ENCODE data around the gene CD300A. TPM values are rescaled to one million over a fixed set of nuclear protein-coding genes. Genes with fewer than 3 reads are reported as not detected.

The CD300A gene
- total and polyA plus RNA-seq, 2 donors (not counting 1 experiment from before 2014, with no cell fraction given) = not detected

GRCh38 chr17:74530831-74531150 is 64.4 kb downstream of the CD300A start:
- H3K9me3 ChIP-seq (ENCODE audit: control insufficient read depth, insufficient read depth, low read depth, low read length) = no peaks in the 10 kb centered on the region
- no peak overlapping the region for H3K4me3 ChIP-seq (replicated peaks in 1 of 4; ENCODE audit: control extremely low read depth in 1 of 4, insufficient read depth in 1 of 4, low read depth in 3 of 4, low read length in 4 of 4)
- no peaks in the 10 kb centered on the region for H3K27me3 ChIP-seq (ENCODE audit: control insufficient read depth, insufficient read depth, low read length)
- no peaks in the 10 kb centered on the region for H3K79me2 ChIP-seq (ENCODE audit: control insufficient read depth, insufficient read depth, low read length)
- DNase-seq (ENCODE audit: low read depth in 2 of 2) = no peak
- H4K20me1 ChIP-seq (ENCODE audit: control insufficient read depth, extremely low read depth, insufficient read depth, low read length) = no peaks in the 10 kb centered on the region
- no peak for TF ChIP-seq EZH2 (IDR thresholded peaks at IDR 0.05; ENCODE audit: low read length, missing control alignments)
- no peak for TF ChIP-seq CTCF (conservative IDR thresholded peaks at IDR 0.05 in 1 of 2, IDR thresholded peaks at IDR 0.05 in 1 of 2; ENCODE audit: low read depth in 1 of 2, low read length in 2 of 2)
- no peaks in the 10 kb centered on the region for H3K4me1 ChIP-seq (ENCODE audit: control insufficient read depth, extremely low read depth, insufficient read depth, low read length)
- H3K27ac ChIP-seq (ENCODE audit: insufficient read depth, low read length) = no peak overlapping the region
- no peak overlapping the region for H3K4me2 ChIP-seq (ENCODE audit: extremely low read depth, insufficient read depth, low read length)
- no peak overlapping the region for H3K9ac ChIP-seq (ENCODE audit: insufficient read depth, low read length)
- no peaks in the 10 kb centered on the region for H3K36me3 ChIP-seq (ENCODE audit: control insufficient read depth, insufficient read depth, low read length)
- no peak overlapping the region for H2AFZ ChIP-seq (ENCODE audit: low read length)

GRCh38 chr17:74531231-74531761 is 64.9 kb downstream of the CD300A start, which contains the start of gene CD300LB:
TSS of gene CD300LB (minus strand) at chr17:74531475. CDS start at chr17:74531350, 125 bp downstream.
- Histone ChIP-seq H3K4me1 (ENCODE audit: control insufficient read depth, extremely low read depth, insufficient read depth, low read length) (no peaks in the 10 kb centered on the region), H4K20me1 (ENCODE audit: control insufficient read depth, extremely low read depth, insufficient read depth, low read length) (no peaks in the 10 kb centered on the region)
- no peak for TF ChIP-seq EZH2 (IDR thresholded peaks at IDR 0.05; ENCODE audit: low read length, missing control alignments)
- TF ChIP-seq CTCF (conservative IDR thresholded peaks at IDR 0.05 in 1 of 2, IDR thresholded peaks at IDR 0.05 in 1 of 2; ENCODE audit: low read depth in 1 of 2, low read length in 2 of 2) = no peak

GRCh38 chr17:74532115-74532514 is 65.7 kb downstream of the CD300A start:
- H3K4me3 ChIP-seq (replicated peaks in 1 of 4; ENCODE audit: control extremely low read depth in 1 of 4, insufficient read depth in 1 of 4, low read depth in 3 of 4, low read length in 4 of 4) = no peak overlapping the region
- TF ChIP-seq EZH2 (IDR thresholded peaks at IDR 0.05; ENCODE audit: low read length, missing control alignments) (no peak), CTCF (conservative IDR thresholded peaks at IDR 0.05 in 1 of 2, IDR thresholded peaks at IDR 0.05 in 1 of 2; ENCODE audit: low read depth in 1 of 2, low read length in 2 of 2) (no peak)
- no peaks in the 10 kb centered on the region for H3K27me3 ChIP-seq (ENCODE audit: control insufficient read depth, insufficient read depth, low read length)
- no peak for DNase-seq (ENCODE audit: low read depth in 2 of 2)
- H2AFZ ChIP-seq (ENCODE audit: low read length) = no peak overlapping the region
- no peaks in the 10 kb centered on the region for H3K79me2 ChIP-seq (ENCODE audit: control insufficient read depth, insufficient read depth, low read length)
- no peak overlapping the region for H3K9ac ChIP-seq (ENCODE audit: insufficient read depth, low read length)
- H3K4me2 ChIP-seq (ENCODE audit: extremely low read depth, insufficient read depth, low read length) = no peak overlapping the region
- H3K9me3 ChIP-seq (ENCODE audit: control insufficient read depth, insufficient read depth, low read depth, low read length) = no peaks in the 10 kb centered on the region
- no peaks in the 10 kb centered on the region for H3K4me1 ChIP-seq (ENCODE audit: control insufficient read depth, extremely low read depth, insufficient read depth, low read length)
- no peaks in the 10 kb centered on the region for H4K20me1 ChIP-seq (ENCODE audit: control insufficient read depth, extremely low read depth, insufficient read depth, low read length)
- no peaks in the 10 kb centered on the region for H3K36me3 ChIP-seq (ENCODE audit: control insufficient read depth, insufficient read depth, low read length)
- no peak overlapping the region for H3K27ac ChIP-seq (ENCODE audit: insufficient read depth, low read length)

More at GRCh38 chr17:74531231-74531761, 64.9 kb downstream of the CD300A start, which contains the start of gene CD300LB:
- H3K27ac ChIP-seq (ENCODE audit: insufficient read depth, low read length) = no peak within 1 kb of the TSS
- H2AFZ ChIP-seq (ENCODE audit: low read length) = no peak within 1 kb of the TSS
- no peak for DNase-seq (ENCODE audit: low read depth in 2 of 2)
- no peaks in the 10 kb centered on the region for H3K27me3 ChIP-seq (ENCODE audit: control insufficient read depth, insufficient read depth, low read length)
- no peaks in the 10 kb centered on the region for H3K79me2 ChIP-seq (ENCODE audit: control insufficient read depth, insufficient read depth, low read length)
- H3K36me3 ChIP-seq (ENCODE audit: control insufficient read depth, insufficient read depth, low read length) = no peaks in the 10 kb centered on the region
- no peak within 1 kb of the TSS for H3K9ac ChIP-seq (ENCODE audit: insufficient read depth, low read length)
- H3K4me2 ChIP-seq (ENCODE audit: extremely low read depth, insufficient read depth, low read length) = no peak within 1 kb of the TSS
- H3K4me3 ChIP-seq (replicated peaks in 1 of 4; ENCODE audit: control extremely low read depth in 1 of 4, insufficient read depth in 1 of 4, low read depth in 3 of 4, low read length in 4 of 4) = no peak within 1 kb of the TSS
- H3K9me3 ChIP-seq (ENCODE audit: control insufficient read depth, insufficient read depth, low read depth, low read length) = no peaks in the 10 kb centered on the region

Other genes starting within 250 kb of the CD300A start
- gene DNAI2, start 192.4 kb upstream of the CD300A start, total RNA-seq = not detected in 2 replicates
- gene DNAI2, start 192.4 kb upstream of the CD300A start, polyA plus RNA-seq = not detected in 2 replicates
- gene KIF19, start 140.4 kb upstream of the CD300A start, total RNA-seq = under 0.01 TPM in 1 of 2 replicates, not detected in the other
- not detected in 2 replicates for gene KIF19, start 140.4 kb upstream of the CD300A start, polyA plus RNA-seq
- gene BTBD17, start 104.8 kb upstream of the CD300A start, total RNA-seq = under 0.01 TPM in 1 of 2 replicates, not detected in the other
- gene BTBD17, start 104.8 kb upstream of the CD300A start, polyA plus RNA-seq = not detected in 2 replicates
- not detected in 2 replicates for gene GPR142, start 99.1 kb upstream of the CD300A start, total RNA-seq
- gene GPR142, start 99.1 kb upstream of the CD300A start, polyA plus RNA-seq = not detected in 2 replicates
- 1.5 and 14.6 TPM in 2 replicates for gene GPRC5C, start 34.5 kb upstream of the CD300A start, total RNA-seq
- 0.11 and 0.50 TPM in 2 replicates for gene GPRC5C, start 34.5 kb upstream of the CD300A start, polyA plus RNA-seq
- not detected in 2 replicates for gene CD300LB, start 64.8 kb downstream of the CD300A start, total RNA-seq
- not detected in 2 replicates for gene CD300LB, start 64.8 kb downstream of the CD300A start, polyA plus RNA-seq
- gene CD300C, start 79.5 kb downstream of the CD300A start, total RNA-seq = not detected in 2 replicates
- not detected in 2 replicates for gene CD300C, start 79.5 kb downstream of the CD300A start, polyA plus RNA-seq
- gene CD300H, start 100.9 kb downstream of the CD300A start, total RNA-seq = not detected in 2 replicates
- gene CD300H, start 100.9 kb downstream of the CD300A start, polyA plus RNA-seq = not detected in 2 replicates
- gene CD300LD, start 125.6 kb downstream of the CD300A start, total RNA-seq = not detected in 2 replicates
- gene CD300LD, start 125.6 kb downstream of the CD300A start, polyA plus RNA-seq = not detected in 2 replicates
- gene CD300E, start 157.1 kb downstream of the CD300A start, total RNA-seq = not detected in 2 replicates
- not detected in 2 replicates for gene CD300E, start 157.1 kb downstream of the CD300A start, polyA plus RNA-seq
- gene CD300LF, start 246.3 kb downstream of the CD300A start, total RNA-seq = not detected in 2 replicates
- gene CD300LF, start 246.3 kb downstream of the CD300A start, polyA plus RNA-seq = not detected in 2 replicates